Heart left ventricle (tissue), 16 donors: ENCODE data around the gene INSRR. TPM values are rescaled to one million over a fixed set of nuclear protein-coding genes. Genes with fewer than 3 reads are reported as not detected.
A peak's percentile ranks its signal among the peaks of the same experiment; 100 is the strongest.

Experiments used
- ATAC-seq, 4 donors: fragments of 200-7000 bp; cut with Tn5 transposase; one replicate each; pipeline ENCODE4 v1.9.1; 2020 to 2022; ENCODE audit warnings: moderate library complexity in 4 of 4, mild to moderate bottlenecking in 3 of 4, moderate number of reproducible peaks in 1 of 4
- DNase-seq, 5 donors: peaks; one replicate each; pipeline ENCODE4 v3.0.0-alpha.2; 2020
- H3K27ac ChIP-seq, 12 donors: fragments of 200-600 bp; sonication (generic) in 4 of 12; one replicate each; pipeline versions ENCODE4 v1.5.0 to v1.8.0; 2016 to 2022; ENCODE audit warnings: mild to moderate bottlenecking in 2 of 12
- H3K27me3 ChIP-seq, 9 donors: fragments of 200-600 bp; sonication (generic) in 2 of 9; one replicate each; pipeline versions ENCODE4 v1.5.1 to v1.8.0; 2016 to 2022; ENCODE audit warnings: mild to moderate bottlenecking in 3 of 9
- H3K36me3 ChIP-seq, 9 donors: fragments of 200-600 bp; sonication (generic) in 2 of 9; one replicate each; pipeline versions ENCODE4 v1.5.0 to v1.8.0; 2018 to 2022; ENCODE audit warnings: mild to moderate bottlenecking in 2 of 9
- H3K4me1 ChIP-seq, 12 donors: fragments of 200-600 bp; sonication (generic) in 4 of 12; one replicate each; pipeline versions ENCODE4 v1.5.0 to v1.8.0; 2016 to 2022; ENCODE audit warnings: mild to moderate bottlenecking in 3 of 12
- H3K4me3 ChIP-seq, 12 donors: fragments of 200-600 bp; sonication (generic) in 4 of 12; one replicate each; pipeline versions ENCODE4 v1.5.0 to v1.8.0; 2017 to 2022; ENCODE audit warnings: mild to moderate bottlenecking in 9 of 12, moderate library complexity in 4 of 12
- H3K9me3 ChIP-seq, 12 donors: fragments of 200-600 bp; sonication (generic) in 4 of 12; one replicate each; pipeline versions ENCODE4 v1.5.0 to v1.8.0; 2016 to 2022; ENCODE audit warnings: mild to moderate bottlenecking in 1 of 12
- CTCF ChIP-seq, 12 donors: fragments of 200-600 bp; sonication (generic) in 4 of 12; IDR thresholded peaks; one replicate each; pipeline versions ENCODE4 v1.5.0 to v1.8.0; 2018 to 2022; ENCODE audit warnings: antibody characterized with exemption in 12 of 12, mild to moderate bottlenecking in 5 of 12
- POLR2A ChIP-seq, 2 donors: fragments of 450-650 bp; IDR thresholded peaks; one replicate each; pipeline ENCODE4 v1.6.1; 2017; ENCODE audit warnings: antibody characterized with exemption in 2 of 2, mild to moderate bottlenecking in 2 of 2, moderate library complexity in 2 of 2
- WGBS, 4 donors: extraction: QIAGEN DNeasy Blood & Tissue Kit in 2 of 4; methylation state at CpG; one replicate each; pipeline versions ENCODE4 v1.1.5 to v1.1.7; 2013 to 2018; 5-methylcytosine and 5-hydroxymethylcytosine counted together
- intact Hi-C, 10 donors: fragments of 100-400 bp; cut with DNase I; formaldehyde crosslinking; loops; one replicate each; pipeline versions ENCODE4 v1.11.1 to v1.14.2; 2022
- polyA plus RNA-seq, 2 donors: library from polyadenylated mRNA; stranded (reverse); fragments of 200-250 nt; gene quantifications; one replicate each; pipeline ENCODE4 v1.2.3, GENCODE V29; 2013
- total RNA-seq, 9 donors: library from RNA; depleted of rRNA in 2 of 9; stranded (reverse); fragments of >200 nt in 2 of 9; fragmentation: NEBNext Ultra II Directional in 3 of 9; extraction: Animal tissue kit (Norgen Biotek cat#: 25700) in 3 of 9; gene quantifications; one replicate each; pipeline versions ENCODE4 v1.1.0 to v1.2.4, GENCODE V29; 2016 to 2023
- donor health status: ischemic (EF 13 %, LVEDD 7.1; RV severe dilation, severe dysfunction).
- donor health status: healthy with polysubstance abuse.
- donor health status: DM: no; HTN: yes; CAD: no.
- donor health status: DM: no; HTN: no; CAD: no.
- donor health status: ischemic (EF 25% LVEDD 6.9; RV normal size, moderate dysfunction).
- donor health status: ischemic (EF 25% LVEDD 5.7; RV mildly dilated, moderate dysfunction).
- donor health status: healthy.
- donor health status: DM: yes; HTN: yes; CAD: no.
- donor health status: ischemic (EF 35%, LVEDD 5.7; RV mildly dilated, moderate dysfunction).
- donor health status: nonischemic (EF 11% LVEDD 7.7; RV severe dilation, severe dysfunction).
- donor health status: DM: yes; HTN: yes; CAD: no.
- donor health status: PGD.
- donor health status: ischemic (EF 29% LVEDD 5.4; RV normal size, mild dysfunction).
- donor health status: nonischemic (EF 23%, LVEDD 6.1; RV moderate dilation, normal function).

INSRR gene
- total and polyA plus RNA-seq, 11 donors, result 0.07 to 0.42 (median 0.12) TPM; not detected in 3

DNA sequence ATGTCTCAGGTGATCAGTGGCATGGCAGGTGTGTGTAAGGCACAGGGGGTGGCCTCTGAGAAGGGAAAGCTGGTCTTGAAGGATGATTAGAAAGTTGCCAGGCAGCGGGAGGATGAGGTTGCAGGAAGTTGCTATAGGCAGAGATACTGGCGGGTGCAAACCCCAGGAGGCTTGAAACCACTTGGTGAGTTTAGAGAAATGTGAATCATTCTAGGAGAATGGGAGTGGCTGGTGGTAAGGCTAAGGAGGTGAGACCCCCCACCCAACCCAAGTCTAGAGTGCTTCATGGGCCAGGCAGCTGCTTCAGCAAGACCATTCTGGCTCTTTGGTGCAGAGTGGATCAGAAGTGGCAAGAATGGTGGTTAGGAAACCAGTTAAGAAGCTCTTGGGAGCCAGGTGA lies 51.3 kb downstream of the INSRR start:
- Histone ChIP-seq H3K9me3 (no peaks in the 10 kb centered on the region), H3K27ac (no peak overlapping the region), H3K4me1 (peaks cover 0 to 37% (median 18%) of the 10 kb centered on the region in 12 donors), H3K36me3 (peaks cover 0 to 6% (median 0%) of the 10 kb centered on the region in 9 donors), H3K4me3 (no peak overlapping the region), H3K27me3 (peaks cover 0 to 7% (median 0%) of the 10 kb centered on the region in 9 donors)
- DNase-seq, result no peak
- intact Hi-C loops, result loop anchor here in 1 of 10 donors (10.0 kb wide), 1 partner anchor 117 kb away; the partner anchor contains the start of gene LRRC71
- TF ChIP-seq CTCF (IDR thresholded peaks at IDR 0.05), result no peak
- no peak for TF ChIP-seq POLR2A (IDR thresholded peaks at IDR 0.05)
- ATAC-seq, result no peak
- 89 to 98% (median 96%) methylated on average over 2 of the region's 2 CpGs for WGBS, 4 donors

GRCh38 chr1:156806512-156807440 lies 52.1 kb downstream of the INSRR start:
- WGBS, 4 donors, result 76 to 78% (median 76%) methylated on average over 6 to 7 of the region's 7 CpGs
- Histone ChIP-seq H3K4me3 (no peak overlapping the region), H3K36me3 (peaks cover 0 to 5% (median 0%) of the 10 kb centered on the region in 9 donors), H3K9me3 (no peaks in the 10 kb centered on the region), H3K27ac (peak overlapping the region in 11 of 12 donors; percentile 5 to 58 (median 34)), H3K27me3 (peaks cover 0 to under 1% (median 0%) of the 10 kb centered on the region in 9 donors), H3K4me1 (peaks cover 0 to 42% (median 24%) of the 10 kb centered on the region in 12 donors)
- intact Hi-C loops, result loop anchor here in 1 of 10 donors (10.0 kb wide), 1 partner anchor 118 kb away; the partner anchor contains the start of gene LRRC71
- DNase-seq, result no peak
- TF ChIP-seq POLR2A (IDR thresholded peaks at IDR 0.05), result no peak
- TF ChIP-seq CTCF (IDR thresholded peaks at IDR 0.05), result no peak
- ATAC-seq, result no peak

GRCh38 chr1:156805766-156806511 lies 53.0 kb downstream of the INSRR start:
- DNase-seq, result peak in 4 of 5 donors; percentile 55 to 75 (median 65)
- H3K27ac ChIP-seq, result peak overlapping the region in 11 of 12 donors; percentile 5 to 58 (median 36)
- no peaks in the 10 kb centered on the region for H3K9me3 ChIP-seq
- ATAC-seq, result peak in 3 of 4 donors; percentile 9 to 57 (median 38)
- H3K36me3 ChIP-seq, result peaks cover 0 to 13% (median 5%) of the 10 kb centered on the region in 9 donors
- H3K4me1 ChIP-seq, result peaks cover 0 to 50% (median 33%) of the 10 kb centered on the region in 12 donors
- no peak for TF ChIP-seq POLR2A (IDR thresholded peaks at IDR 0.05)
- TF ChIP-seq CTCF (IDR thresholded peaks at IDR 0.05), result no peak
- 78 to 93% (median 85%) methylated on average over 3 of the region's 3 CpGs for WGBS, 4 donors
- H3K4me3 ChIP-seq, result no peak overlapping the region
- no peaks in the 10 kb centered on the region for H3K27me3 ChIP-seq
- intact Hi-C loops, result loop anchor here in 1 of 10 donors (10.0 kb wide), 1 partner anchor 119 kb away; the partner anchor contains the start of gene LRRC71
